ENCODE measurements around the gene CARD6.

- no peak for TF ChIP-seq CTCF (IDR thresholded peaks at IDR 0.05)
- no peak for TF ChIP-seq POLR2AphosphoS5 (IDR thresholded peaks at IDR 0.05)
Measured at GRCh38 chr5:40812125-40812524, 29.0 kb upstream of the CARD6 start.

Data from breast epithelium (tissue), 3 donors.